HL-60 (cell line): ENCODE measurements around the gene ZMYM2.
A peak's percentile ranks its signal among the peaks of the same experiment; 100 is the strongest.

Source experiments
- DNase-seq, 2 experiments: peaks; one replicate each; pipeline ENCODE4 v3.0.0-alpha.2; 2010 to 2020; ENCODE audit warnings: low read depth in 1 of 2, low spot score in 1 of 2
- H3K27ac ChIP-seq: fragments of 250-450 bp; sonication (Bioruptor Pico); replicated peaks from 2 replicates; pipeline ENCODE4 v1.5.1; 2020; ENCODE audit warnings: mild to moderate bottlenecking, moderate library complexity
- H3K27me3 ChIP-seq: fragments of 250-450 bp; sonication (Bioruptor Pico); 2 replicates; pipeline ENCODE4 v1.5.1; 2021; ENCODE audit warnings: mild to moderate bottlenecking, moderate library complexity; ENCODE audit not compliant: insufficient read depth, poor library complexity, severe bottlenecking
- H3K4me3 ChIP-seq: replicated peaks from 2 replicates; pipeline ENCODE4 v1.5.1; 2011; ENCODE audit warnings: mild to moderate bottlenecking, control low read depth, low read length; ENCODE audit not compliant: insufficient read depth
- CTCF ChIP-seq: IDR thresholded peaks from one replicate; pipeline ENCODE4 v1.5.1; 2011; ENCODE audit warnings: low read length, control low read depth, inconsistent platforms; ENCODE audit not compliant: insufficient read depth
- GABPA ChIP-seq: IDR thresholded peaks from 2 replicates; pipeline ENCODE4 v1.6.1; 2012; ENCODE audit warnings: low read depth
- POLR2AphosphoS5 ChIP-seq: IDR thresholded peaks from 2 replicates; pipeline ENCODE4 v1.6.1; 2012; ENCODE audit warnings: low read depth
- REST ChIP-seq: IDR thresholded peaks from 2 replicates; pipeline ENCODE4 v1.6.1; 2012; ENCODE audit warnings: low read depth; ENCODE audit not compliant: insufficient replicate concordance
- SPI1 ChIP-seq: IDR thresholded peaks from 2 replicates; pipeline ENCODE4 v1.6.1; 2012; ENCODE audit warnings: low read depth, mild to moderate bottlenecking, borderline replicate concordance

ZMYM2 gene

GRCh38 chr13:20105161-20105689 lies 146.7 kb downstream of the ZMYM2 start:
- TF ChIP-seq GABPA (no peak), CTCF (no peak), SPI1 (peak; percentile 90), POLR2AphosphoS5 (no peak), REST (no peak)
- Histone ChIP-seq H3K27me3 (no peaks in the 10 kb centered on the region), H3K27ac (peak overlapping the region; percentile 69), H3K4me3 (no peak overlapping the region)
- DNase-seq = peak in 1 of 2 experiments; percentile 56

GRCh38 chr13:20106742-20107141 lies 148.2 kb downstream of the ZMYM2 start:
- no peak for TF ChIP-seq REST
- TF ChIP-seq POLR2AphosphoS5 = no peak
- no peak for TF ChIP-seq CTCF
- no peak for TF ChIP-seq SPI1
- no peak for TF ChIP-seq GABPA
- no peak overlapping the region for H3K4me3 ChIP-seq
- no peaks in the 10 kb centered on the region for H3K27me3 ChIP-seq
- no peak overlapping the region for H3K27ac ChIP-seq
- DNase-seq = no peak

GRCh38 chr13:20109037-20109436 lies 150.5 kb downstream of the ZMYM2 start:
- no peak for TF ChIP-seq CTCF
- TF ChIP-seq GABPA = no peak
- TF ChIP-seq POLR2AphosphoS5 = no peak
- TF ChIP-seq SPI1 = no peak
- TF ChIP-seq REST = no peak
- H3K27ac ChIP-seq = no peak overlapping the region
- no peak overlapping the region for H3K4me3 ChIP-seq
- DNase-seq = no peak
- H3K27me3 ChIP-seq = no peaks in the 10 kb centered on the region
